ENCODE results near the gene KCNQ1OT1.

Gene KCNQ1OT1

DNA sequence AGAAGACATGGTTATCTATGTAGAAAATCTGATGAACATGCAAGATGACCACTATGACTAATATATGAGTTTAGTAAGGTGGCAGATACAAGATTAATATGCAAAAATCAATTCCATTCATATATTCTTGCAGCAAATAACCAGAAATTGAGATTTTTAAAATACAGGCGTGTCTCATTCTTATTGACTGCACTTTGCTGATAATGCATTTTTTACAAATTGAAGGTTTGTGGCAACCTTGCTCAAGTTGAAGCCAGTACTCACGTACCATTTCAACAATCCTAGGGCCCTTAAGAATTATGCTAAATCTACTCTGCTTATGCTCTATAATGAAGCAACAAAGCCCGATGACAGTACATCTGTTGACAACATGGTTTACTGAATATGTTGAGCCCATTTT is 104.6 kb downstream of the KCNQ1OT1 start:
- H3K4me3 ChIP-seq (ENCODE audit: low read depth, low read length): no peak overlapping the region
- TF ChIP-seq, protein P1, sequence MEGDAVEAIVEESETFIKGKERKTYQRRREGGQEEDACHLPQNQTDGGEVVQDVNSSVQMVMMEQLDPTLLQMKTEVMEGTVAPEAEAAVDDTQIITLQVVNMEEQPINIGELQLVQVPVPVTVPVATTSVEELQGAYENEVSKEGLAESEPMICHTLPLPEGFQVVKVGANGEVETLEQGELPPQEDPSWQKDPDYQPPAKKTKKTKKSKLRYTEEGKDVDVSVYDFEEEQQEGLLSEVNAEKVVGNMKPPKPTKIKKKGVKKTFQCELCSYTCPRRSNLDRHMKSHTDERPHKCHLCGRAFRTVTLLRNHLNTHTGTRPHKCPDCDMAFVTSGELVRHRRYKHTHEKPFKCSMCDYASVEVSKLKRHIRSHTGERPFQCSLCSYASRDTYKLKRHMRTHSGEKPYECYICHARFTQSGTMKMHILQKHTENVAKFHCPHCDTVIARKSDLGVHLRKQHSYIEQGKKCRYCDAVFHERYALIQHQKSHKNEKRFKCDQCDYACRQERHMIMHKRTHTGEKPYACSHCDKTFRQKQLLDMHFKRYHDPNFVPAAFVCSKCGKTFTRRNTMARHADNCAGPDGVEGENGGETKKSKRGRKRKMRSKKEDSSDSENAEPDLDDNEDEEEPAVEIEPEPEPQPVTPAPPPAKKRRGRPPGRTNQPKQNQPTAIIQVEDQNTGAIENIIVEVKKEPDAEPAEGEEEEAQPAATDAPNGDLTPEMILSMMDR (IDR thresholded peaks at IDR 0.05; ENCODE audit: low read depth, low read length, missing control alignments): no peak
- no peak for DNase-seq (ENCODE audit: low read depth)
- in situ Hi-C loops (cut with HindIII; ENCODE audit: low sequenced_read_pairs): no loop called here

DNA sequence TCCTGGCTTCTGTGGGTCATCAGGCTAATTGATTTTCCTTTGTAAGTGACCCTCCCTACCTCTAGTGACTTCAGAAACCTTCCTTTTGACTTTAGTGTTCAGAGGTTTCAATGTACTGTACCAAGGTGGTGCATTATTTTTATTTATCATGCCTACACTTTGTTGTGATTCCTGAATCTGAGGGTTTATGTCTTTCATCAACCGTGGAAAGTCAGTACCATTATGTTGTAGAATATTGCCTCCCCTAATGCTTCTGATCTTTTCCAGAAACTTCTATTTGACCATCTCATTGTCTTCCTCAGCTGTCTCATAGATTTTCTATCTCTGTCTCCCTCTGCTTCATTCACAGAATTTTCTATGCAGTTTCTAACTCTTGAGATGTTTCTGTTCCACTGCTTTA is 105.5 kb downstream of the KCNQ1OT1 start:
- DNase-seq (ENCODE audit: low read depth): no peak
- TF ChIP-seq, protein P1 (IDR thresholded peaks at IDR 0.05; ENCODE audit: low read depth, low read length, missing control alignments): no peak
- H3K4me3 ChIP-seq (ENCODE audit: low read depth, low read length): no peak overlapping the region
- in situ Hi-C loops (cut with HindIII; ENCODE audit: low sequenced_read_pairs): no loop called here

DNA sequence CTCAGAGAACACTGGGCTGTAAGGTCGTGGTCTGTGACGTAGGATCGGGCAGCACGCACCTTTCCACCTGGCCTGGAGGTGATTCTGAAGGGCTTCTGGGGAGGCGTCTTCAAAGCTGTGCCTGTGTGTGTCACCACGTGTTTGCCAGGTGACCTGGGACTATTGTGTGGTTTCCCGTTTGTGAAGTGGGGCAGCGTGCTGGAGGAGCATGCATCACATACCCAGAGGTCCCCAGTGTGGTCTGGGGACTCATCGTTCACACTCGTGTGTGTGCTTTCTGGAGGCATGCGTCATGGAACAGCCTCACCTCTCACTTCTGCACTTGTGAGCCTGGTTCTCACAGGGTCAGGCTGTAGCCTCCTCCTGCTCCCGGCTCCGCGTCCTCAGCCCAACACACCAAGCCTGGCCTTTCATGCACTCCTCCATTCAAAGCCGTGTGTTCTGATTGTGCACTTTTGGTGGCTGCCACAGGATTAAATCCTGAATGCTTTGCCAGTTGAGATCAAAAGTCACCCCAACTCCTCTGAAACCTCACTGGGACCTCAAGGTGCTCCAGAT is 106.3 kb downstream of the KCNQ1OT1 start:
- TF ChIP-seq, protein P1 (IDR thresholded peaks at IDR 0.05; ENCODE audit: low read depth, low read length, missing control alignments): no peak
- in situ Hi-C loops (cut with HindIII; ENCODE audit: low sequenced_read_pairs): no loop called here
- H3K4me3 ChIP-seq (ENCODE audit: low read depth, low read length): no peak overlapping the region
- DNase-seq (ENCODE audit: low read depth): no peak

DNA sequence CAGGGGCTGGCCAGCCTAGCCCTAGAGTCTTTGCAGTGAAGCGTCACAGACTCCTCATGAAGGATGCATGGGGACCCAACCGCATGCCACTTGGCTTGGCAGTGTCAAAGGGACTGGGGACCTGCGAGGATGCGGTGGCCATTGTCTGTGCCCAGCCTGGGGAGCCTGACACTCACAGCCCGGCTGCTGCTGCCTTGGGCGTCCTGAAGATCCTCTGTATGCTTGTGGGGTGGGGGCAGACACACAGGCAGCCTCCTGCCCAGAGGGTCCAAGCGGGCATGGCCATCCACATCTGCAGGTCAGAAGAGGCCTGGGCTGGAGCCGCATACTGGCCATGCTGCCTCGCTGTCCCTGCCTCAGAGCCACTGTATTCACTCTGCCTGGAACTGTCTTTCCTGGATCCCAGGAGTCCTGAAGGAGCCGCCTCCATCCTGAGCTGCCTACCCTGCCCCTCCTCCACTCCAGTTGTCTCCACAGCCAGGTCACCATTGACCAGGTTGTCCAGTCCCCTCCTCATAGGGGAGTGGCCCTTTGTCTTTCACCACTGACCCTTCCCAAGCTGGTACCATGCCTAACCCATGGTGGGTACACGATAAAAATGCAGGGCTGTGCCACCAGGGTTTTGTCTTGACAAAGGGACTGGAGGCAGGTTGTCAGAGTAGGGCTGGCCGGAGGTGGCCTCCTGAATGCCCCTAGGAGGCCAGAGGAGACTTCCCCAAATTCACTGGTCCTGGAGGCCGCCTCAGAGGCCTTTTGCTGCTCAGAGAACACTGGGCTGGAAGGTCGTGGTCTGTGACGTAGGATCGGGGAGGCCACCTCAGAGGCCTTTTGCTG is 107.0 kb downstream of the KCNQ1OT1 start:
- no peak overlapping the region for H3K4me3 ChIP-seq (ENCODE audit: low read depth, low read length)
- TF ChIP-seq, protein P1 (IDR thresholded peaks at IDR 0.05; ENCODE audit: low read depth, low read length, missing control alignments): no peak
- in situ Hi-C loops (cut with HindIII; ENCODE audit: low sequenced_read_pairs): no loop called here
- no peak for DNase-seq (ENCODE audit: low read depth)

DNA sequence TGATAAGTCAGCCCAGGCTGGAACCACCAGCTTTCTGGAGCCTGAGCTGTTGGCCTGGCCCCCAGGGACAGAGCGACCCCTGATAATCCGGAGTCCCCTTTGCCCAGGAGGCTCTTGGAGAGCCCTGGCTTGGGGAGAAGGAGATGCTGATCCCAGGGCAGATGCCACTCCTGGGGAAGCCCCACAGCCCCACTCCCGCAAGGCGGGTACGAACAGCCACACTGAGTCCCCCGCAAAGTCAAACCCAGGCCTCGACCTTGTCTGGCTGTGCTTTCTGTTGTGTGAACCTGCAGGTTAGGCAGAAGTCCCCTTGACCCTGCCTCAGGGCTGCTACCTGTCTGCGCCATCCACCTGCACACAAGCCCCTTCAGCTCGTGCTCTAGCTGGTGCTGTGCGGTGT is 108.0 kb downstream of the KCNQ1OT1 start:
- in situ Hi-C loops (cut with HindIII; ENCODE audit: low sequenced_read_pairs): no loop called here
- no peak for DNase-seq (ENCODE audit: low read depth)
- no peak overlapping the region for H3K4me3 ChIP-seq (ENCODE audit: low read depth, low read length)
- TF ChIP-seq, protein P1 (IDR thresholded peaks at IDR 0.05; ENCODE audit: low read depth, low read length, missing control alignments): no peak

DNA sequence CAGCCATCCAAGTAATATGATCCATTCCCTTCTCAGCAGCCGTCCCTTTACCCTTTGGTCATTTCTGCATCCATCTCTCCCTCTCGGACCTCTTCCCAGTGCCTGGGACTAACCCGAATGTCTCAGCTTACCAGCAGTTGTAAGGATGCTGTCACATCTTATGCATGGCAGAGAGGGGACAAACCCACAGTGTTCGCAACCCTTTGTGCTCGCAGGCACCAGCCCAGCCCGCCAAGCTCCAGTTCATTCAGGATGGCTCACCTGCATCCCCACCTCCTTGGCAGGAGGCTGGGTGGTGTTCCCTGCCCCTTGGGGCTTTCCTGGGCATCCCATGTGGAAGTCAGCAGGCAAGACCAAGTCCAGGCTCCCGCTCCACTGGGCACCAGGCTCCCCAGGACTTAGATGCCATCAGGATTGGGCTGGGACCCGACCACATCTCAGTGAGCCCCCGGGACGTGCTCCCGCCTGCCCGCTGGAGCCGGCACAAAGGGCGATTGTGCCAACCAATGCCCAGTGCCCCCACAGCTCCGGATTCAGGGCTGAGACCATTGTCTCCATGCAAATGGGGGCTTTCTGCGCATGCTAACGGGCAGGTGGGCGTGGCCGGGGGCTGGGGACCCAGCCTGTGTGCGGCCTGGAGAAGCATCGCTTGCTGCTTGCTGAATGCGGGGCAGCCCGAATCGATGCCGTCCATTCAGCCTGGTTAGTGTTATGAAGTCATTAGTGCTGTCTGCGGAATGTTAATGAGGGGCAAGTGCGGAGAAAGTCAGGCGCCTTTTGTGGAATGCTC is 108.6 kb downstream of the KCNQ1OT1 start:
- TF ChIP-seq, protein P1 (IDR thresholded peaks at IDR 0.05; ENCODE audit: low read depth, low read length, missing control alignments): no peak
- in situ Hi-C loops (cut with HindIII; ENCODE audit: low sequenced_read_pairs): no loop called here
- no peak overlapping the region for H3K4me3 ChIP-seq (ENCODE audit: low read depth, low read length)
- no peak for DNase-seq (ENCODE audit: low read depth)
